ENCODE measurements around the gene ZNF335. TPM values are rescaled to one million over a fixed set of nuclear protein-coding genes. Genes with fewer than 3 reads are reported as not detected.

ZNF335 gene
- total and polyA plus RNA-seq, 2 of the 13 experiments (the other 11 are each of a cell fraction or from before 2014, with no cell fraction given): 9.7 to 13.7 TPM

GRCh38 chr20:45920462-45921336 is 51.3 kb downstream of the ZNF335 start (continued):
- TF ChIP-seq, protein P1, sequence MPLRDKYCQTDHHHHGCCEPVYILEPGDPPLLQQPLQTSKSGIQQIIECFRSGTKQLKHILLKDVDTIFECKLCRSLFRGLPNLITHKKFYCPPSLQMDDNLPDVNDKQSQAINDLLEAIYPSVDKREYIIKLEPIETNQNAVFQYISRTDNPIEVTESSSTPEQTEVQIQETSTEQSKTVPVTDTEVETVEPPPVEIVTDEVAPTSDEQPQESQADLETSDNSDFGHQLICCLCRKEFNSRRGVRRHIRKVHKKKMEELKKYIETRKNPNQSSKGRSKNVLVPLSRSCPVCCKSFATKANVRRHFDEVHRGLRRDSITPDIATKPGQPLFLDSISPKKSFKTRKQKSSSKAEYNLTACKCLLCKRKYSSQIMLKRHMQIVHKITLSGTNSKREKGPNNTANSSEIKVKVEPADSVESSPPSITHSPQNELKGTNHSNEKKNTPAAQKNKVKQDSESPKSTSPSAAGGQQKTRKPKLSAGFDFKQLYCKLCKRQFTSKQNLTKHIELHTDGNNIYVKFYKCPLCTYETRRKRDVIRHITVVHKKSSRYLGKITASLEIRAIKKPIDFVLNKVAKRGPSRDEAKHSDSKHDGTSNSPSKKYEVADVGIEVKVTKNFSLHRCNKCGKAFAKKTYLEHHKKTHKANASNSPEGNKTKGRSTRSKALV (CRISPR knock-in tag; IDR thresholded peaks at IDR 0.05): peak; percentile 22; the same call in 1 of the 2 replicates
- no peak for TF ChIP-seq ZNF768 (CRISPR knock-in tag; IDR thresholded peaks at IDR 0.05)
- no peak for TF ChIP-seq TEAD2 (CRISPR knock-in tag; IDR thresholded peaks at IDR 0.05)
- TF ChIP-seq ATF4 (CRISPR knock-in tag; IDR thresholded peaks at IDR 0.05): peak in 1 of 2 experiments; percentile 89; a peak in 2 of 4 replicates
- TF ChIP-seq GTF3A (CRISPR knock-in tag; conservative IDR thresholded peaks at IDR 0.05): no peak
- TF ChIP-seq ESRRA (CRISPR knock-in tag; IDR thresholded peaks at IDR 0.05; ENCODE audit: low read depth): no peak
- TF ChIP-seq TERF1 (CRISPR knock-in tag; IDR thresholded peaks at IDR 0.05): no peak
- TF ChIP-seq FOSL1 (CRISPR knock-in tag; IDR thresholded peaks at IDR 0.05; ENCODE audit: borderline replicate concordance): no peak
- no peak for TF ChIP-seq FLYWCH1 (CRISPR knock-in tag; IDR thresholded peaks at IDR 0.05)
- no peak for TF ChIP-seq SP1 (IDR thresholded peaks at IDR 0.05)
- no peak for TF ChIP-seq SP1 (CRISPR knock-in tag; IDR thresholded peaks at IDR 0.05)
- no peak for TF ChIP-seq CEBPZ (IDR thresholded peaks at IDR 0.05; ENCODE audit: low read length)
- TF ChIP-seq, protein P2, sequence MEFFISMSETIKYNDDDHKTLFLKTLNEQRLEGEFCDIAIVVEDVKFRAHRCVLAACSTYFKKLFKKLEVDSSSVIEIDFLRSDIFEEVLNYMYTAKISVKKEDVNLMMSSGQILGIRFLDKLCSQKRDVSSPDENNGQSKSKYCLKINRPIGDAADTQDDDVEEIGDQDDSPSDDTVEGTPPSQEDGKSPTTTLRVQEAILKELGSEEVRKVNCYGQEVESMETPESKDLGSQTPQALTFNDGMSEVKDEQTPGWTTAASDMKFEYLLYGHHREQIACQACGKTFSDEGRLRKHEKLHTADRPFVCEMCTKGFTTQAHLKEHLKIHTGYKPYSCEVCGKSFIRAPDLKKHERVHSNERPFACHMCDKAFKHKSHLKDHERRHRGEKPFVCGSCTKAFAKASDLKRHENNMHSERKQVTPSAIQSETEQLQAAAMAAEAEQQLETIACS (CRISPR knock-in tag; IDR thresholded peaks at IDR 0.05): 0 out of 2 replicates have a peak, but pooled peaks have one; percentile 28
- TF ChIP-seq MIXL1 (CRISPR knock-in tag; IDR thresholded peaks at IDR 0.05): no peak
- 0 out of 2 replicates have a peak, but pooled peaks have one; percentile 1 for TF ChIP-seq NR2C2 (CRISPR knock-in tag; IDR thresholded peaks at IDR 0.05; ENCODE audit: borderline replicate concordance)
- TF ChIP-seq ZNF160 (CRISPR knock-in tag; IDR thresholded peaks at IDR 0.05): no peak
- TF ChIP-seq, protein P3, sequence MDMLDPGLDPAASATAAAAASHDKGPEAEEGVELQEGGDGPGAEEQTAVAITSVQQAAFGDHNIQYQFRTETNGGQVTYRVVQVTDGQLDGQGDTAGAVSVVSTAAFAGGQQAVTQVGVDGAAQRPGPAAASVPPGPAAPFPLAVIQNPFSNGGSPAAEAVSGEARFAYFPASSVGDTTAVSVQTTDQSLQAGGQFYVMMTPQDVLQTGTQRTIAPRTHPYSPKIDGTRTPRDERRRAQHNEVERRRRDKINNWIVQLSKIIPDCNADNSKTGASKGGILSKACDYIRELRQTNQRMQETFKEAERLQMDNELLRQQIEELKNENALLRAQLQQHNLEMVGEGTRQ (IDR thresholded peaks at IDR 0.05; ENCODE audit: low read depth, low read length): no peak
- TF ChIP-seq, protein P3 (CRISPR knock-in tag; IDR thresholded peaks at IDR 0.05; ENCODE audit: borderline replicate concordance): no peak

Measured in HepG2 (cell line).